Hematopoietic multipotent progenitor cell treated with erythropoietin and hydrocortisone succinate and interleukin-3 and kit ligand, for 17 days (in vitro differentiated cells): ENCODE results near the gene DTHD1.

Experiments
- DNase-seq: peaks from one replicate; pipeline ENCODE4 v3.0.0-alpha.2; 2015; ENCODE audit warnings: low spot score

Gene DTHD1

DNA sequence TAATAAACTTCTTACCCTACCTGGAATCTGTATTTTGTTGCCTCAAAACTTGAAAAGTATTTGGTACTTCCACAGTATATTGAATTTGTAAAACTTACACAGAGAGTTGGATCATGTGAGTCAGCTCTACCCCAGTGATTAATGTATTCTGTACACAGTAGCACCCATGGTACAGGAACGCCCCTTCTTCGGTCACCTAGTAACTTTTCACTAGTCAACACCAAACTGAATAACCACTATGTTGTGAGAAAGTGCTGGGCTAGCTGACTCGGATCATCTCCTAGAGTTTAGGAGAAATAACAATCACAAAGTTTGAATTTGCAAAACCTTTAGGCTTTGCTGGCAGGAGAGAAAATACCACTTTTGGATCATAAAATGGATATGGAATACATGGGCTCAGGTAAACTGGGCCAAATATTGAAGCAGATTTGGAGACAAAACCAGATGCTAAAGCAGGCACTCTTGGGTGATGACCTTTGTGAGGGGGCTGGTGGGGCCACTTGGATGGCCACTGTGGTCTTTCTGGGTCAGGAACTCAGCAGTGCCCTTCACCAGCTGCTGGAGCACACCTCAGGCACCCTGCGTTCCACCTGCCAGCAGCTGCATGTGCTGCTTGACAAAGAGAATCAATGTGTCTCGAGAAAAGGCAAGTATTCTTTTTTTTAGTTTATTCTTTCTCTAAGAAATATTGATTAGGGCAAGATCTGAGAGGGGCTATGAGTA, at the start of gene DTHD1:
Gene DTHD1 (plus strand): TSS at position 233 of the 723 bp plus-strand sequence. CDS start 143 bp downstream, at position 376.
- DNase-seq = no peak

- DNase-seq = no peak
Measured at GRCh38 chr4:36233567-36234266, 47.7 kb upstream of the DTHD1 start.

DNA sequence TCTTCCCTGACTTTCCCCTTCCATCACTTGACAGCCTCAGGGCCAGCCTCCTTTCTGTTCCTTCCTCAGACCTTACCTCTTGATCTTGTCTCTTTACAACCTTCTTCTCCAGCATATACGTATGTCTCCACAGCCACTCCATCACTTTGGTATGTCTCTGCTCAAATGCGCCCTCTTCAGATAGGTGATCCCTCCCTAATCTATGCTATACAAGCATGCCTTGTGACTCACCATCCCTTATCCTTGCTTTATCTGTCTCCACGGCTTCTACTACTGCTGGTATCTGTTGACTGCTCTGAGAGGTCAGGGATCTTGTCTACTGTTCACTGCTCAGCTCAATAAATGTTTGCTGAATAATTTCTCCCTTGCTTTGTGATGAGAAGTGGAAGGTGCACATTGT, 46.1 kb upstream of the DTHD1 start:
- peak; percentile 20 for DNase-seq

DNA sequence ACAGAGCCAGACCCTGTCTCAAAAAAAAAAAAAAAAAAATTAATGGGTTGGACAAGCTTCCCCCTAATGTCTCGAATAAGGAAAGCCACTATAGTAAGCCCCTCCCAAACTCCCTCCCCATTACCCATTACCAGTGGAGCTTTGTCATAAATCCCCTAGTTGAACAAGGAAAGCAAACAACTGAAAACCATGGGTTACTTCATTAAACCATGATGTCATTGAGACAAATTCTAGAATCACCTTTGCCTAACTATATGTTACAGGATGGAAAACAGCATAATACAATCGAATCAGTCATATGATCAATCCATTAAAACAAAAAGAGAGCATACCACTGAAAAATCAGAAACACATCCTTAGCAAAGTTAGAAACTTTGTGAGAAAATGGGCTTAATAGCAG, 45.3 kb upstream of the DTHD1 start:
- DNase-seq = no peak

DNA sequence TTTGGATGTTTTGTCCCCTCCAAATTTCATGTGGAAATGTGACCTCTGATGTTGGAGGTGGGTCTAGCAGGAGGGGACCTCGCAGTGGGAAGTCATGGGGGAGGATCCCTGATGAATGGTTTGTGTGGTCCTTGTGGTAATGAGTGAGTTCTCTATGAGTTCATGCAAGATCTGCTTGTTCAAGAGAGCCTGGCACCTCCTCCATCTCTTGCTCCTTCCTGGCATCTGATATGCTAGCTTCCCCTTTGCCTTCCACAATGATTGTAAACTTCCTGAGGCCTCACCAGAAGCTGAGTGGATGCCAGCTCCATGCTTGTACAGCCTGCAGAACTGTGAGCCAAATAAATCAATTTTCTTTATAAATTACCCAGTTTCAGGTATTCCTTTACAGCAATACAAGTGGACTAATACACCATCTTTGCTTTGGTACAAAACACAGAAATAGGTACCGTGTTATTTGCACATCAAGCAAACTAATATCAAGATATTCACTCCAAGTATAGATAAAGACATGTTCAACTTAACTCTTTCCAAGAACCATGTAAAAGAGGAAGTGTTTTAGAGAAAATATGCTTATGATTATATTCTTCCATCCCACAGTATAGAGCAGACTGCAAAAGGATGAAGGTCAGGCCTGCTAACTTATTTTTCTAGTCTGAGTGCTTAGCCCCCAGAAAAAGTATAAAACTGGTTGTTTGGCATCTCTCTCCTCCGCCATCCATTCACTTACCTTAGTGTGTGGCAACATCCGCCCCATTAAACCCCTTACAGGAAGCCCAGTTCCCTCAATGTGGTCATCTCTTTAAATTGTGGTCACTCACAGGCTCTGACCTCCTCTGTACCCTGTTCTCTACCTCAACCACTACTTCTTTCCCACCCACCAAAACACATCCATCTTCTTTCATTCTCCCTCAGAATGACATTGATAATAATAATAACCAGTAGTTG, 43.8 kb upstream of the DTHD1 start:
- no peak for DNase-seq

DNA sequence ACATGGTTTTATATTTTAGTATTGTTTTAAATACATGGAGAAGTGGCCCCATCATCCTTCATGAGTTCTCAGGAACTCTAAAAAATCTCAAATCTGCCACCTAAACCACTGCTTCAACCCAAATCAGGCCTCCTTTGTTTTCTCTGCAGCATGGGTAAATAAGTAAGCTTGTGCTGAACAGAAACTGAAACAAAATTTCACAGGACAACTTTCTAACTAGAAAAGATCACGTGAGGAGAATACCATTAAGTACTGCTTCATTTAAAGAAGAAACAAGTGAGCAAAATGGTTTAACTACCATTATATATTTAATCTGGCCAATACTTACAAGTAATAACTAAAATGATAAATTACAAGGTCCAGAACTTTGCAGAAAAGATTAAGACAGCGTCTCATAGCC, 39.6 kb upstream of the DTHD1 start:
- DNase-seq = no peak

- no peak for DNase-seq
Measured at GRCh38 chr4:36242629-36243354, 38.6 kb upstream of the DTHD1 start.

DNA sequence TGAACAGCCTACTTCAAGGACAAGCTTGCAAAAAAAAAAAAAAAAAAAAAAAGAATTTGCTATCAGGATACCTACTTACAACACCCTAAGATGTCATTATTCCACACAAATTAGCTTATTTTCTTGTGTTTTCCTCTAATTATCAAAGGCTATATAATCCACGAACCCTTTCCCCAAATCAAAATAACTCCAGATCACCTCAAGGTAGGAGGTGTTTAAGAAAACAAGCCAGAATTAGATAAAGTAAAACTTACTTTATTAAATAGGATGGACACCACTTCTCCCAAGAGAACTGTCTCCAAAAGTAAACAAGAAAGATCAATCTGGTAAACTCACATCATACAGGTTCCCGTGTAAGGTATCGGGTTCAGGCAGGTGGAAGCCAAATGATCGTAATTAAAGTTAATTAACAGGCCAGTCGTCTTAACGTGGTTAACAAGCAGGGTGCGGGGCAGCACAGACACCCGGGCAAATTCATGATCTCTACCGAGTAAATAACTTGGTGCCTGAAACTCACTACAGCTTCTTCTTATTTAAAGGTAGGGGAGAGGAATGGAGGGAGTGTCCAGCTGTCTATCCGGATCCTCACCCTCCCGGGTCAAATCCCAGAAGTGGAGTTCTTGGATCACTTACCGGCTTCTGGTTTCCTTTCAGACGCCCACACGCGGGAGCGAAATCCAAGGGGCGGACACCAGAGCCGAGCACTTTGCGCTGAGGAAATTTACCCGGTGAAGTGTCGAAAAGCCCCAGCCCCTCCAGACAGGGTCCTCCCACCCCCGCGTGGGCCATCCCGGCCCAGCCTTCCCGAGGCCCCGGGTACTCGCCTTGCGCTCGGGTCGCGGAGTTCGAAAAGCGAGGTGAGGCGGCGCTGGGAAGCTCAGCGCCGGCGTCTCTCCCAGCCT, 37.8 kb upstream of the DTHD1 start:
- no peak for DNase-seq

- no peak for DNase-seq
Measured at GRCh38 chr4:36244257-36245082, 36.9 kb upstream of the DTHD1 start, which contains the start of gene ARAP2. TSS of gene ARAP2 (minus strand) at chr4:36244514. CDS start at chr4:36229486, 15,028 bp downstream.

DNA sequence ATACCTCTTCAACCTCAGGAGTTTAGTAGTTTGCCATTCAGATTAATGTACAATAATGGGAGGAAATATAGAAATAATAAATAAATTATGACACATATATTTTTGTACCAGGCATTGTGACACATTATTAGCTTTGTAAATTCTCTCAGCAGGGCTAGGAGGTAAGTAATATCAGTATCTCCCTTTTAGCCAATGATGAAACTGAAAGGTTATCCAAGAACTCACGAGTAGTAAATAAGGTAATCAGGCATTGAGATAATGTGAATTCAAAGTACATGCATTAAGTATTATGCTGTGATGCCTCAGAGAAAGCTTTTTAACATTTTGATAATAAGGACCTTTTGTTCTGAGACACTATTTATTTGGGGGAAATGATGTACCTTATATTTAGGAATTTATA, 31.8 kb upstream of the DTHD1 start:
- DNase-seq = no peak

GRCh38 chr4:36251983-36252382, 29.4 kb upstream of the DTHD1 start:
- DNase-seq = no peak

DNA sequence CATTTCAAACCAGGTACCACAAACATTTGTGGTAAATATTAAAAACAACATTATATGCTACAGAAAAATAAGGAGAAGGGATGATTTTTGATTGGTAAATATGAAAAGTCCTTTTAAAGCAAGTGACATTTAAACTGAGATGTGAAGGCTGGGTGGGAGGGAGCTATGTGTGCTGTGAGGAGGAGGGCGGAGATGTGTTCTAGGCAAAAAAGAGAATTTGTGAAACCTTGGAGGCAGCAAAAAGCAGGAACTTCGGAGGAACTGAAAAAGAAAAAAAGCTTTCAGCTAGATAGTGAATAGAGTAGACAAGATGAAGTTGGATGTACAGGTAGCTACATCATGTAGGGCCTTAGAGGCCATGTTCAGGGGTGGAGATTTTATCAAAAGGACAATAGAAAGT, 27.0 kb upstream of the DTHD1 start:
- DNase-seq = no peak

GRCh38 chr4:36255577-36255976, 25.8 kb upstream of the DTHD1 start:
- DNase-seq = no peak

DNA sequence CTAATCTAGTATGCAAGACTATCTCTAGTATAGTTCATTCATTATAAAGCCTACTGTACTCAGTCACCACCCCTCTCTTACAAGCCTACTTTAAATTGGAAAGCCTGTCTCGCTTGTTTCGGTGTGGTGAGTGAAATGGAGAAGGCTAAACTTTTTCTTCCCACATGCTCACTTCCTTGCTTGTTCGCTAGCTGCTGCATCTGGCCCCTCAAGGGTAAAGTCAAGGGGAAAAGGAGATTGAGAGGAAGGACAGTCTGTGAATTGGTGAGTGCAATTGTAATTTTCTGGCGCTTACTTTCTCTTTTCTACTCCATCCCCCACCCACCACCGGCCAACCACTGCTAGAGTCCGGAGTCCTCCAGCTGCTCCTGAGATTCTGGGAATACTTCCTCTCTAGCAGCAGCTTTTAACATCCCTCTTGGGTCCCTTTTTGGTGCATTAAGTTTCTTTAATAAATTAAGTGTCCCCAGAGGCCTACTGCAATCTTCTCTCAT, 25.0 kb upstream of the DTHD1 start:
- DNase-seq = no peak

DNA sequence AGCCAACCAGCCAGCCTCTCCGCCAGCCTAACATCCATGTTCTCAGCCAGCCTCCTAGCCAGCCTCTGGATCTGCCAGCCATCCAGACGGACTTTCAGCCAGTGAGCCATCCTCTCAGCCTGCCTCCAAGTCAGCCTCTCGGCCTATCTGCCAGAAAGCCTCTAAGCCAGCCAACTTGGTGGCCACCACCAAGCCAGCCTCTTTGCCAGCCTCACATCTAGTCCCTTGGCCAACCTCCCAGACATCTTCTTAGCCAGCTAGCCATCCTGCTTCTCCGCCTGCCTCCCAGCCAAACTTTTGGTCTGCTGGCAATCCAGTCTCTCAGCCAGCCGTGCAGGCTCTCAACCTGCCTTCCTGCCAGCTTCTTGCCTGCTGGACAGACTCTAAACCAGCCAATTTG, 20.7 kb upstream of the DTHD1 start:
- DNase-seq = no peak

GRCh38 chr4:36264207-36264826, 17.1 kb upstream of the DTHD1 start:
- DNase-seq = no peak

GRCh38 chr4:36267486-36268268, 13.7 kb upstream of the DTHD1 start:
- DNase-seq = no peak

DNA sequence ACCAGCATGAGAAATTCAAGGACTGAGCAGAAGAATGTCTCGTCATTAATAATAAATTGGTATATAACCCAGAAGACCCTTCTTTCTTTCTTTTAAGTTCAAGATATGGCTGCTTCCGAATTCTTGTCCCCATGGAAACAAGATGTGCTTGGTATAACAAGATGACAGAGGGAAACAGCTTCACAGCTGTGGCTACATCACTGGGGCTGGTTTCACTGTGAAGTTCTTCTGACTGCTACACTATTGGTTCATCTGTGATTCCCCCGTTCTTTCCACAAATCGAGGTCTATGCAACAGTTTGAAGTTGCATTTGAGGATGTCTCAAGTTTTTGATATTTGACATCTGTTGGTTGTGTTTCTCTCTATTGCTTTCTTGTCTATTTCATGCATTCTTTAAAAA, 12.3 kb upstream of the DTHD1 start:
- no peak for DNase-seq
